Activated naive CD8-positive, alpha-beta T cell treated with anti-CD3 and anti-CD28 coated beads, Interleukin-2, amount 50 U/mL, for 16 hours (primary cell): ENCODE results near the gene CABP7.

Experiments used
- DNase-seq: peaks from one replicate; pipeline ENCODE4 v3.0.0-alpha.2; 2020; ENCODE audit warnings: low read depth, low spot score

Gene CABP7

GRCh38 chr22:29719899-29720645 lies at the start of gene CABP7:
Gene CABP7 (plus strand): TSS chr22:29720003. CDS start chr22:29720425, 422 bp downstream.
- no peak for DNase-seq

GRCh38 chr22:29670626-29671025 lies 49.2 kb upstream of the CABP7 start:
- no peak for DNase-seq

GRCh38 chr22:29673361-29674066 lies 46.3 kb upstream of the CABP7 start:
- no peak for DNase-seq

- DNase-seq, result no peak
Measured at GRCh38 chr22:29674121-29674520, 45.7 kb upstream of the CABP7 start.

- no peak for DNase-seq
Measured at GRCh38 chr22:29679316-29679715, 40.5 kb upstream of the CABP7 start.

- DNase-seq, result no peak
Measured at GRCh38 chr22:29683536-29683935, 36.3 kb upstream of the CABP7 start.

- DNase-seq, result no peak
Measured at GRCh38 chr22:29684244-29684643, 35.6 kb upstream of the CABP7 start.

- DNase-seq, result no peak
Measured at GRCh38 chr22:29689206-29689879, 30.5 kb upstream of the CABP7 start.

GRCh38 chr22:29689880-29690213 lies 30.0 kb upstream of the CABP7 start:
- DNase-seq, result no peak

GRCh38 chr22:29690476-29690875 lies 29.3 kb upstream of the CABP7 start:
- no peak for DNase-seq

GRCh38 chr22:29691636-29692326 lies 28.0 kb upstream of the CABP7 start:
- no peak for DNase-seq

GRCh38 chr22:29692327-29692640 lies 27.5 kb upstream of the CABP7 start:
- DNase-seq, result no peak

GRCh38 chr22:29693161-29693560 lies 26.6 kb upstream of the CABP7 start:
- no peak for DNase-seq

GRCh38 chr22:29693671-29694070 lies 26.1 kb upstream of the CABP7 start:
- DNase-seq, result no peak

- DNase-seq, result no peak
Measured at GRCh38 chr22:29695129-29695926, 24.5 kb upstream of the CABP7 start.

- no peak for DNase-seq
Measured at GRCh38 chr22:29697853-29698598, 21.8 kb upstream of the CABP7 start.

GRCh38 chr22:29700206-29700899 lies 19.4 kb upstream of the CABP7 start:
- no peak for DNase-seq

- DNase-seq, result no peak
Measured at GRCh38 chr22:29700900-29701154, 19.0 kb upstream of the CABP7 start.

- DNase-seq, result no peak
Measured at GRCh38 chr22:29701155-29701999, 18.4 kb upstream of the CABP7 start.
